Breast epithelium (tissue), 4 donors: ENCODE measurements around the gene CT47B1. TPM values are rescaled to one million over a fixed set of nuclear protein-coding genes. Genes with fewer than 3 reads are reported as not detected.

Source experiments
- DNase-seq, 2 donors: peaks; one replicate each; pipeline ENCODE4 v3.0.0-alpha.2; 2019; ENCODE audit warnings: low spot score in 2 of 2
- H3K27ac ChIP-seq, 2 donors: fragments of 200-600 bp; sonication (generic) in 1 of 2; one replicate each; pipeline ENCODE4 v1.5.1; 2016 to 2019; ENCODE audit warnings: mild to moderate bottlenecking in 1 of 2
- H3K27me3 ChIP-seq, 2 donors: fragments of 200-600 bp; sonication (generic) in 1 of 2; one replicate each; pipeline versions ENCODE4 v1.5.1 to v1.6.0; 2017 to 2019; ENCODE audit warnings: control low read depth in 1 of 2, mild to moderate bottlenecking in 1 of 2
- H3K36me3 ChIP-seq: fragments of 200-600 bp; one replicate; pipeline ENCODE4 v1.5.1; 2019
- H3K4me1 ChIP-seq, 2 donors: fragments of 200-600 bp; sonication (generic); one replicate each; pipeline ENCODE4 v1.5.1; 2016 to 2019; ENCODE audit warnings: control low read depth in 1 of 2
- H3K4me3 ChIP-seq, 3 donors: fragments of 200-600 bp; sonication (generic); 1 replicate in 2 of 3; 2 replicates in 1 of 3; pipeline ENCODE4 v1.5.1; 2016 to 2019; ENCODE audit warnings: mild to moderate bottlenecking in 3 of 3, moderate library complexity in 2 of 3
- H3K9me3 ChIP-seq, 2 donors: fragments of 200-600 bp; sonication (generic) in 1 of 2; one replicate each; pipeline ENCODE4 v1.5.1; 2016 to 2019; ENCODE audit warnings: control low read depth in 1 of 2
- POLR2A ChIP-seq: fragments of 450-650 bp; IDR thresholded peaks from one replicate; pipeline ENCODE4 v1.6.1; 2016; ENCODE audit warnings: antibody characterized with exemption, mild to moderate bottlenecking, moderate library complexity
- POLR2AphosphoS5 ChIP-seq, 3 donors: sonication (generic); formaldehyde crosslinking; IDR thresholded peaks; one replicate each; pipeline ENCODE4 v1.6.1; 2017; ENCODE audit warnings: antibody characterized with exemption in 3 of 3
- intact Hi-C: fragments of 100-400 bp; cut with DNase I; formaldehyde crosslinking; loops from one replicate; pipeline ENCODE4 v1.15.1; 2023; ENCODE audit warnings: low total_unique reads
- total RNA-seq, 3 donors: library from RNA; depleted of rRNA; stranded (reverse); fragments of >200 nt; gene quantifications; one replicate each; pipeline ENCODE4 v1.1.0, GENCODE V29; 2016
- TF ChIP-seq, protein P1 (sequence below), 3 donors: fragments of 450-650 bp; IDR thresholded peaks; one replicate each; pipeline ENCODE4 v1.5.1; 2016 to 2017; ENCODE audit warnings: antibody characterized with exemption in 3 of 3, mild to moderate bottlenecking in 3 of 3, moderate library complexity in 3 of 3

Gene CT47B1
- total RNA-seq, 3 donors from 2014 or later: not detected

DNA sequence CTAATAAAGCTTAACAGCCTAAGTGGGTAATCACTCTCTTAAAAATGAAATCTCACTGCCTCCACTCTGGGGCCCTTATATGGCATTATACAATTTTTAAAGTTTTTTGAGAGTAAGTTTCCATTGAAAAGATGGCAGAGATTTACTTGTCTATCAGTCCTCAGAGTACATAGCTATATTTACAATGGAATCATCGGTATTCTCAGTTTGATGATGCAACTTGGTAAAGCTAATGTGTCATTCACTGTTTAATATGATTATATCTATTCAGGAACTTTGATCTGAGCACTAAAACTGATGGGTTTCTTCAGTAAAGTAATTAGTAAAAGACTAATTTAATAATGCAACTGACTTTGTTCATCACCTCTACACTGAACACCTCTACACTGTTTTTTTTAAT lies 51.6 kb downstream of the CT47B1 start:
- TF ChIP-seq, protein P1, sequence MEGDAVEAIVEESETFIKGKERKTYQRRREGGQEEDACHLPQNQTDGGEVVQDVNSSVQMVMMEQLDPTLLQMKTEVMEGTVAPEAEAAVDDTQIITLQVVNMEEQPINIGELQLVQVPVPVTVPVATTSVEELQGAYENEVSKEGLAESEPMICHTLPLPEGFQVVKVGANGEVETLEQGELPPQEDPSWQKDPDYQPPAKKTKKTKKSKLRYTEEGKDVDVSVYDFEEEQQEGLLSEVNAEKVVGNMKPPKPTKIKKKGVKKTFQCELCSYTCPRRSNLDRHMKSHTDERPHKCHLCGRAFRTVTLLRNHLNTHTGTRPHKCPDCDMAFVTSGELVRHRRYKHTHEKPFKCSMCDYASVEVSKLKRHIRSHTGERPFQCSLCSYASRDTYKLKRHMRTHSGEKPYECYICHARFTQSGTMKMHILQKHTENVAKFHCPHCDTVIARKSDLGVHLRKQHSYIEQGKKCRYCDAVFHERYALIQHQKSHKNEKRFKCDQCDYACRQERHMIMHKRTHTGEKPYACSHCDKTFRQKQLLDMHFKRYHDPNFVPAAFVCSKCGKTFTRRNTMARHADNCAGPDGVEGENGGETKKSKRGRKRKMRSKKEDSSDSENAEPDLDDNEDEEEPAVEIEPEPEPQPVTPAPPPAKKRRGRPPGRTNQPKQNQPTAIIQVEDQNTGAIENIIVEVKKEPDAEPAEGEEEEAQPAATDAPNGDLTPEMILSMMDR (IDR thresholded peaks at IDR 0.05): no peak
- TF ChIP-seq POLR2A (no peak), POLR2AphosphoS5 (IDR thresholded peaks at IDR 0.05) (no peak)

DNA sequence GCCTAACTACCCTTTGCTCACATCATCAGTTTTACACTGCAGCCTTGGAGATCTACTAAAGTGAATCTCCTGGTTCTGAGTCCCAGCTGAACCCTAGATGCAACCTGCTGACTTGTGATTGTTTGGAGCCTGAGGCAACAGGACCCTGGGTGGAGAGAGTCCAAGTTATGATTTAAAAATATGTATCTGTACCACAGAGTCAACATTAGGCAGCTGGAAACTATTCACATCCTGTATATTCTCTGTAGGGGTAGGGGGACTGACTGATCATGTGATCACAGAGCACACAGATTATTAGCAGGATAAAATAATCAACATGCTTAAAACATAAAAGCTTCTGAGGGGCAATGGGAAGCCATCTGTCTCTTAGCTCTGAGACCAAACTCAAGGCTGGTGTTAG lies 52.1 kb downstream of the CT47B1 start:
- TF ChIP-seq POLR2AphosphoS5 (IDR thresholded peaks at IDR 0.05) (no peak), POLR2A (no peak)
- TF ChIP-seq, protein P1 (IDR thresholded peaks at IDR 0.05): no peak
- DNase-seq: no peak
- Histone ChIP-seq H3K4me1 (no peaks in the 10 kb centered on the region), H3K9me3 (peaks cover 0 to 7% of the 10 kb centered on the region in 2 donors), H3K27me3 (no peaks in the 10 kb centered on the region), H3K27ac (no peak overlapping the region), H3K36me3 (no peaks in the 10 kb centered on the region), H3K4me3 (no peak overlapping the region)
- intact Hi-C loops: no loop called here

More for the DNA sequence above, 51.6 kb downstream of the CT47B1 start:
- Histone ChIP-seq H3K27ac (no peak overlapping the region), H3K36me3 (no peaks in the 10 kb centered on the region), H3K4me3 (no peak overlapping the region), H3K4me1 (no peaks in the 10 kb centered on the region), H3K9me3 (peaks cover 0 to 7% of the 10 kb centered on the region in 2 donors), H3K27me3 (no peaks in the 10 kb centered on the region)
- intact Hi-C loops: no loop called here
- DNase-seq: no peak

Other genes starting within 250 kb of the CT47B1 start
- 10 to 100 TPM; 26.4 to 35.0 (median 31.5) TPM for gene C1GALT1C1, start 245.8 kb downstream of the CT47B1 start, total RNA-seq
- not detected for gene CT47A11, start 61.3 kb upstream of the CT47B1 start, total RNA-seq
- not detected for gene CT47A10, start 66.2 kb upstream of the CT47B1 start, total RNA-seq
- not detected for gene CT47A9, start 71.0 kb upstream of the CT47B1 start, total RNA-seq
- not detected for gene CT47A8, start 75.9 kb upstream of the CT47B1 start, total RNA-seq
- not detected for gene CT47A7, start 80.7 kb upstream of the CT47B1 start, total RNA-seq
- gene CT47A6, start 85.6 kb upstream of the CT47B1 start, total RNA-seq: not detected
- not detected for gene CT47A5, start 90.5 kb upstream of the CT47B1 start, total RNA-seq
- not detected for gene CT47A4, start 95.3 kb upstream of the CT47B1 start, total RNA-seq
- gene CT47A3, start 100.2 kb upstream of the CT47B1 start, total RNA-seq: not detected
- gene CT47A2, start 105.1 kb upstream of the CT47B1 start, total RNA-seq: not detected
- gene CT47A1, start 109.9 kb upstream of the CT47B1 start, total RNA-seq: not detected
- gene GLUD2, start 171.7 kb upstream of the CT47B1 start, total RNA-seq: 1 to 10 TPM; 2.8 to 4.3 (median 4.0) TPM